Daoy (cell line): ENCODE results near the gene ZNF438. TPM values are rescaled to one million over a fixed set of nuclear protein-coding genes. Genes with fewer than 3 reads are reported as not detected.

Source experiments
- DNase-seq: peaks from one replicate; pipeline ENCODE4 v3.0.0-alpha.2; 2015; ENCODE audit warnings: low read depth
- total RNA-seq: library from RNA; depleted of rRNA; stranded (reverse); fragments of >200 nt; shearing (Covaris generic); gene quantifications from 2 replicates; pipeline ENCODE4 v1.2.3, GENCODE V29; 2014

ZNF438 gene
- total RNA-seq, 1 experiment from 2014 or later, result 0.91 TPM

- DNase-seq, result no peak
Measured at GRCh38 chr10:30885423-30885822, 146.2 kb downstream of the ZNF438 start.

GRCh38 chr10:30883751-30884150, 147.9 kb downstream of the ZNF438 start:
- no peak for DNase-seq

- DNase-seq, result no peak
Measured at GRCh38 chr10:30883116-30883515, 148.5 kb downstream of the ZNF438 start.

- no peak for DNase-seq
Measured at GRCh38 chr10:30882281-30882680, 149.4 kb downstream of the ZNF438 start.

GRCh38 chr10:30878920-30879319, 152.7 kb downstream of the ZNF438 start:
- no peak for DNase-seq

- DNase-seq, result no peak
Measured at GRCh38 chr10:30877111-30877510, 154.6 kb downstream of the ZNF438 start.

- DNase-seq, result no peak
Measured at GRCh38 chr10:30873411-30873810, 158.3 kb downstream of the ZNF438 start.

- no peak for DNase-seq
Measured at GRCh38 chr10:30870896-30871295, 160.8 kb downstream of the ZNF438 start.

- no peak for DNase-seq
Measured at GRCh38 chr10:30869566-30869965, 162.1 kb downstream of the ZNF438 start.

GRCh38 chr10:30868611-30869010, 163.1 kb downstream of the ZNF438 start:
- DNase-seq, result no peak

- DNase-seq, result no peak
Measured at GRCh38 chr10:30866896-30867295, 164.8 kb downstream of the ZNF438 start.

- no peak for DNase-seq
Measured at GRCh38 chr10:30865141-30865926, 166.3 kb downstream of the ZNF438 start.

- peak; percentile 7 for DNase-seq
Measured at GRCh38 chr10:30863516-30864210, 168.0 kb downstream of the ZNF438 start.

GRCh38 chr10:30862486-30862885, 169.2 kb downstream of the ZNF438 start:
- peak; percentile 6 for DNase-seq

- DNase-seq, result no peak
Measured at GRCh38 chr10:30861976-30862375, 169.7 kb downstream of the ZNF438 start.

- DNase-seq, result no peak
Measured at GRCh38 chr10:30861221-30861620, 170.4 kb downstream of the ZNF438 start.

- DNase-seq, result no peak
Measured at GRCh38 chr10:30858499-30858898, 173.2 kb downstream of the ZNF438 start.

- no peak for DNase-seq
Measured at GRCh38 chr10:30857803-30858202, 173.9 kb downstream of the ZNF438 start.

GRCh38 chr10:30855131-30855530, 176.5 kb downstream of the ZNF438 start:
- no peak for DNase-seq

GRCh38 chr10:30854656-30855055, 177.0 kb downstream of the ZNF438 start:
- no peak for DNase-seq

- no peak for DNase-seq
Measured at GRCh38 chr10:30853066-30853465, 178.6 kb downstream of the ZNF438 start.

- no peak for DNase-seq
Measured at GRCh38 chr10:30850776-30851175, 180.9 kb downstream of the ZNF438 start.
